A673 (cell line): ENCODE results near the gene CCDC77.

Source experiments
- EZH2 ChIP-seq: fragments of 200-600 bp; sonication (generic); IDR thresholded peaks from 2 replicates; pipeline ENCODE4 v1.6.1; 2017; ENCODE audit warnings: borderline replicate concordance, low read depth, mild to moderate bottlenecking, mixed read lengths, antibody characterized with exemption, low read length; ENCODE audit not compliant: poor library complexity, severe bottlenecking
- TF ChIP-seq, protein P1 (sequence below): fragments of 300-800, 200-600 bp; sonication (generic); conservative IDR thresholded peaks from 2 replicates; pipeline ENCODE4 v1.5.1; 2017; ENCODE audit warnings: low read depth, mild to moderate bottlenecking, antibody characterized with exemption, low read length, moderate library complexity, mixed read lengths

DNA sequence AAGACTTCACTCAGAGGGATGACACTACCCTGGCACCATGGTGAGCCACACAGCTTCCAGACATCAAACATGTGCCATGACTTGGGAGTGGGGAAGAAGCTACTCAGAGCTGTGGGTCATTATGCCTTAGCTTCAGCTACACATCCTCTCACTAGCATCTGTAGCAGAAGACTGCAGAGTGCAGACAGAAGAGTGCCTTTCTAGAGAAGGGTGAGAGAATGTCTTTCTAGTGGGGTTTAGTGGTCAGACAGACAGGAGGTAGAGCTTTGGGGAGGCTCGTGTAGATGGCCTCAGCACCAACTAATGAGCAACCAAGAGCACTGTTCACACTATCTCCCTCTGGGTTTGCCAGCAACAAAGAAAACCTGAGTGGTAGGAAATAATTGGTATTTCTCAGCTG is 53.4 kb downstream of the CCDC77 start:
- TF ChIP-seq, protein P1, sequence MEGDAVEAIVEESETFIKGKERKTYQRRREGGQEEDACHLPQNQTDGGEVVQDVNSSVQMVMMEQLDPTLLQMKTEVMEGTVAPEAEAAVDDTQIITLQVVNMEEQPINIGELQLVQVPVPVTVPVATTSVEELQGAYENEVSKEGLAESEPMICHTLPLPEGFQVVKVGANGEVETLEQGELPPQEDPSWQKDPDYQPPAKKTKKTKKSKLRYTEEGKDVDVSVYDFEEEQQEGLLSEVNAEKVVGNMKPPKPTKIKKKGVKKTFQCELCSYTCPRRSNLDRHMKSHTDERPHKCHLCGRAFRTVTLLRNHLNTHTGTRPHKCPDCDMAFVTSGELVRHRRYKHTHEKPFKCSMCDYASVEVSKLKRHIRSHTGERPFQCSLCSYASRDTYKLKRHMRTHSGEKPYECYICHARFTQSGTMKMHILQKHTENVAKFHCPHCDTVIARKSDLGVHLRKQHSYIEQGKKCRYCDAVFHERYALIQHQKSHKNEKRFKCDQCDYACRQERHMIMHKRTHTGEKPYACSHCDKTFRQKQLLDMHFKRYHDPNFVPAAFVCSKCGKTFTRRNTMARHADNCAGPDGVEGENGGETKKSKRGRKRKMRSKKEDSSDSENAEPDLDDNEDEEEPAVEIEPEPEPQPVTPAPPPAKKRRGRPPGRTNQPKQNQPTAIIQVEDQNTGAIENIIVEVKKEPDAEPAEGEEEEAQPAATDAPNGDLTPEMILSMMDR, result no peak
- TF ChIP-seq EZH2, result no peak
